ENCODE results near the gene NCOA3.
A peak's percentile ranks its signal among the peaks of the same experiment; 100 is the strongest.
"Not testable (repeated sequence)": the region's sequence is repeated elsewhere in the genome, so short reads cannot be mapped to it uniquely, and the experiment has no call there.

Gene NCOA3

DNA sequence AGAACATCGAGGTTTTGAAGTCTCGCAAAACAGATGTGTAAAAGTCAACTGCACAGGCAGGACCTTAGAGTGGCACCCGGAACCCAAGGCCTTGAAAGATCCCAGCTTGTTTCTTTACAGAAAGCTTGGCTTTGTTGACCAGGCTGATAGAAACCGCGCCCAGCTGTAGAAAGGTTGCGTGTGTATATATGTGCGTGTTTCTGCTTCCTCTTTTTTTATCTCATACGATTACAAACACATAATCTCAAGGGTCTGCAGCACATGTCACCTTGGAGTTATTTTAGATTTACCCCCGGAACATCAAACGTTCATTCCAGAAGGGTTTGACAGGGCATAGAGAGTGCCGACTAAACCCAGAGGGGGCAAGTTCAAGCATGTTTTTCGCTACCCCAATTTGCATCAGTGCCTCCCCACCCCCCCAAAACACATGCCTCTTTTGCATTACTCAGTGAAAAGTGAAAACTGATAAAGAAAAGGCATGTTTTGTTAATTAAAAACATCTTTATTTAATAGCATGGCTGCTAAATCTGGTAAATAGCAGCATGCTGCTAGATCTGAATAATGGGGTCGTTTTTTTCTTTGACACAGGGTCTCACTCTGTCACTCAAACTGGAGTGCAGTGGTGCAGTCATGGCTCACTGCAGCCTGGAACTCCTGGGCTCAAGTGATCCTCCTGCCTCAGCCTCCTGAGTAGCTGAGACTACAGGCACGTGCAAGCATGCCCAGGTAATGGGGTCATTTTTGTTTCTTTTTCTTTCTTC, 33.2 kb upstream of the NCOA3 start:
- no peak for DNase-seq (ENCODE audit: low read depth)

DNA sequence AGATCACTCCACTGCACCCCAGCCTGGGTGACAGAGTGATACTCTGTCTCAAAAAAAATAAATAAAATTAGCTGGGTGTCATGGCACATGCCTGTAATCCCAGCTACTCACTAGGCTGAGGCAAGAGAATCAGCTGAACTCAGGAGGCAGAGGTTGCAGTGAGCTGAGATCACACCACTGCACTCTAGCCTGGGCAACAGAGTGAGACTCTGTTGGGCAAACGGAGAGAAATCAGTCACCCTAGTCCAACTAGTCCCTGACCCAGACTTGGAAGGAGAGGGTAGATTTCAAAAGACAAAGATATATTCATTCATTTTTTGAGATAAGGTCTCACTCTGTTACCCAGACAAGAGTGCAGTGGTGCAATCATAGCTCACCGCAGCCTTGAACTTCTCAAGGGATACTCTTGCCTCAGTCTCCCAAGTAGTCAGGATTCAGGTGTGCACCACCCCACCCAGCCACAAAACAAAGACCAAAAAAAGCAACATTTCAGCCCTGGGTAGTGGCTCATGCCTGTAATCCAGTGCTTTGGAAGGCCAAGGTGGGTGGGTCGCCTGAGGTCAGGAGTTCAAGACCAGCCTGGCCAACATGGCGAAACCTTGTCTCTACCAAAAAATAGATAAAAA, 26.2 kb upstream of the NCOA3 start:
- DNase-seq (ENCODE audit: low read depth) = no peak

DNA sequence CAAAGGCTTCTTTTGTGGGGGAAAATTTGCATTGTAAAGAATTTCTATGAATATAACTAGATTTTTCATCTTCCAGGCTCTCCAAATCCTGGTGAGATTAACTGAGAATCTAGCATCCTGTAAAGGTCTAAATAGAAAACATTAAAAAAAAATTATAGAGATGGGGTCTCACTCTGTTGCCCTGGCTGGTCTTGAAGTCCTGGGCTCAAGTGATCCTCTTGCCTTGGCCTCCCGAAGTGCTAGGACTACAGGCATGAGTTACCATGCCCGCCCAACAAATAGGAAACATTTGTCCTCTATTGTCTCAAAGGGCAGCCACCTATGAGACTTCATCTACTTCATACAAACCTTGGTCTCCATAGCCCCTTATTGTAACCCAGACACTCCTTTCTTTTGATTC, 25.2 kb upstream of the NCOA3 start:
- no peak for DNase-seq (ENCODE audit: low read depth)

DNA sequence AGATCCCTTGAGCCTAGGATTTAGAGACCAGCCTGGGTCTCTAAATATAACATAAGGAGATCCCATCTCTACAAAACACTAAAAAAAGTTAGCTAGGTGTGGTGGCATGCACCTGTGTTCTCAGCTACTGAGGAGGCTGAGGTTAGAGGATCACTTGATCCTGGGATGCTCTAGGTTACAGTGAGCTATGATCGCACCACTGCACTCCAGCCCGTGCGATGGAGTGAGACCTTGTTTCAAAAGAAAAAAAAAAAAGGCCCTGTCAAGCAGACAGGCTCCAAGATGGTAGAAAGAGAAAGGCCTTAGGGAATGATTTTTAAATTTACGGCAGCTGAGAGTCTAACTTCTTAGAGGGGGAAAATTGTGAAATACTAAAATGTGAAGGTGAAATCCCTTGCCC, 22.6 kb upstream of the NCOA3 start:
- DNase-seq (ENCODE audit: low read depth) = no peak

DNA sequence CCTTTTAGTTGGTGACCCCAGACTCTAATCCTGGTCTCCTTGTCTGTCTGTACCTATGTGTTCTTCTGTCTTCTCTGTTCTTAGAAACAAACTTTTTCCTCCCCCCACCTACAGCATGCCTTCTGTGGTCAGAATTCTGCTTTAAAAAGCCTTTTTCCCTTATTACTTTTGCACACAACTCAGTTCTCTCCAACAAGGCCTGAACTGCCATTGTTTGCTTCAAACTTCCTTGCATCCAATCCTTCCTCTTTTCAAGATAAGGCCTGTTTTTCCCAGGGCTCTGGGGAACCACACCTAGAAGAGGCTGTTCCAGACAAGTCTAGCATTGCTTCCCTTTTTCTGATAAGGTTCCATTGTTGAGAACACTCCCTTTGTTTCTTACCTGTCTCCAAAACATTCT, 22.2 kb upstream of the NCOA3 start:
- DNase-seq (ENCODE audit: low read depth) = no peak

DNA sequence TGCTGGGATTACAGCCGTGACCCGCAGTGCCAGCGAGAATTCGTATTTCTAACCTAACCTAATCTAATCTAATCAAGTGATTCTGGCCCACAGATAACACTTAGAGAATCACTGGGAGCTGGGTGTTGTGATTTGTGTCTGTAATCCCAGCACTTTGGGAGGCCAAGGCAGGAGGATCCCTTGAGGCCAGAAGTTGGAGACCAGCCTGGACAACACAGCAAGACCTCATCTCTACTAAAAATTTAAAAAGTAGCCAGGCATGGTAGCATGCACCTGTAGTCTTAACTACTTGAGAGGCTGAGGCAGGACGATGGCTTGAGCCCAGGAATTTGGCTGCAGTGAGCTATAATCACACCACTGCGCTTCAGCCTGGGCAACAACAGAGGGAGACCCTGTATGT, 21.4 kb upstream of the NCOA3 start:
- DNase-seq (ENCODE audit: low read depth) = no peak

DNA sequence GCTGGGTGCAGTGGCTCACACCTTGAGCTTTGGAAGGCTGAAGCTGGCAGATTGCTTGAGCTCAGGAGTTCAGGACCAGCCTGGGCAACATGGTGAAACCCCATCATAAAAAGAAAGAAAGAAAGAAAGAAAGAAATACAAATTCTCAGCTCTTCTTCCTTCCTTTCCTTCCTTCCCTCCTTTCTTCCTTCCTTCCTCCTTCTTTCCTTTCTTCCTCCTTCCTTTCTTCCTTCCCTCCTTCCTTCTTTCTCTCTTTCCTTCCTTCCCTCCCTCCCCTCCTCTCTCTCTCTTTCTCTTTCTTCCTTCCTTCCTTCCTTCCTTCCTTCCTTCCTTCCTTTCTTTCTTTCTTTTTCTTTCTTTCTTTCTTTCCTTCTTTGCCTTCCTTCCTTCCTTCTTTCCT, 21.0 kb upstream of the NCOA3 start:
- no peak for DNase-seq (ENCODE audit: low read depth)

DNA sequence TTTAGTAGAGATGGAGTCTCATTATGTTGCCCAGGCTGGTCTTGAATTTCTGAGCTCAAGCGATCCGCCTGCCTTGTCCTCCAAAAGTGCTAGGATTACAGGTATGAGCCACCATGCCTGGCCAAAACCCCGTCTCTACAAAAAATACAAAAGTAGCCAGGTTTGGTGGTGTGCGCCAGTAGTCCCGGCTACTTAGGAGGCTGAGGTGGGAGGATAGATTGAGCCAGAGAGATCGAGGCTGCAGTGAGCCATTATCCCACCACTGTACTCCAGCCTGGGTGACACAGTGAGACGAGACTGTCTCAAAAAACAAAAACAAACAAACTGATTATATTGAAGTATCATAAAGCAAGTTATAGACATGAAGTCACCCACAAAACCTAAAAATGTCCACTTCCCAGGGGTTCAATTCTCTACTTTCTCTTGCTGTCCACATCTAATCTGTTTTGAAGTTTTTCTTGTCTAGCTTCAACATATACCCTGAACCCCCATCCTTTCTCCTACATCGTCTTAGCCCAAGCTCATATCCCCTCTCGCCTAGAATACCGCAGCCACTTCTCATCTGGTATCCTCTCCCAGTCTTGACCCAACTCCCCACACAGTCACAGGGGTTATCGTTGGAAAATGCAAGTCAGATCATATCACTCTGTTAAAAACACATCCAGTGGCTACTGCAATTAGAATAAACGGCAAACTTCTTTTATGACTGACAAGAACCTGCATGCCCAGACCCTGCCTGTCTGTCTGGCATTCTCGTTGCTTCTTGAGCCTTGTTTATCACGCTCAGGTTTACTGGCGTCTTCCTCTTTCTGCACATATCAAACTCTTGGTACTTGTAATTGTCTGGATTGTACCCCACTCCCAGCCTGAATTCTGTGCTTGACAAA, 20.1 kb upstream of the NCOA3 start:
- DNase-seq (ENCODE audit: low read depth) = no peak

DNA sequence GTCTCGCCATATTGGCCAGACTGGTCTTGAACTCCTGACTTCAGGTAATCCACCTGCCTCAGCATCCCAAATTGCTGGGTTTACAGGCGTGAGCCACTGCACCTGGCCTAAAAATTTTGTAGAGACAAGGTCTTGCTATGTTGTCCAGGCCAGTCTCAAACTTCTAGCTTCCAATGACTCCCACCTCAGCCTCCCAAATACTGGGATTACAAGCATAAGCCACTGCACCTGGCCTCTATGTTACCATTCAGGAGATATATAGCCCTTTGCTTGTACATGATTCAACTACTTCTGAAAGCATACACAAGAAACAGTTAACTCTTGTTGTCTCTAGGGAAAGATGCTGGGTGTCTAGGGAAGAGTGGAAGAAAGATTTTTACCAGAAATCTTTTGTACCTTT, 19.0 kb upstream of the NCOA3 start:
- DNase-seq (ENCODE audit: low read depth) = no peak

DNA sequence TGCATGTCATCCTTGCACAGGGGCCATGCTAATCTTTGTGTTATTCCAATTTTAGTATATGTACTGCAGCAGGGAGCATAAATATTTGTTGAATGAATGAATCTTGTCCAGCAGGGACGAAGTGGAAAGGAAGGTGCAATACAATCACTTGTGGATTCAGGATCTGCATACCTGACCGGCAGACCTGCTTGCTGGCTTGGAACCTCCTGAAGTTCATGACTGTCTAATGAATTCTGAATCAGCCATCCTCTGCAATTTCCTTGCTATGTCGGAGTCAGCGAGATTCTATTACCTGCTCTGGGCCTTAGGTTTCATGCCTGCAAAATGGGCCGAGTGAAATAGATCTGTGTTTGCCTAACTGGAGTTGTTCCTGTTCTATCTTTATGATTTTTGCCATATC, 17.4 kb upstream of the NCOA3 start:
- no peak for DNase-seq (ENCODE audit: low read depth)

DNA sequence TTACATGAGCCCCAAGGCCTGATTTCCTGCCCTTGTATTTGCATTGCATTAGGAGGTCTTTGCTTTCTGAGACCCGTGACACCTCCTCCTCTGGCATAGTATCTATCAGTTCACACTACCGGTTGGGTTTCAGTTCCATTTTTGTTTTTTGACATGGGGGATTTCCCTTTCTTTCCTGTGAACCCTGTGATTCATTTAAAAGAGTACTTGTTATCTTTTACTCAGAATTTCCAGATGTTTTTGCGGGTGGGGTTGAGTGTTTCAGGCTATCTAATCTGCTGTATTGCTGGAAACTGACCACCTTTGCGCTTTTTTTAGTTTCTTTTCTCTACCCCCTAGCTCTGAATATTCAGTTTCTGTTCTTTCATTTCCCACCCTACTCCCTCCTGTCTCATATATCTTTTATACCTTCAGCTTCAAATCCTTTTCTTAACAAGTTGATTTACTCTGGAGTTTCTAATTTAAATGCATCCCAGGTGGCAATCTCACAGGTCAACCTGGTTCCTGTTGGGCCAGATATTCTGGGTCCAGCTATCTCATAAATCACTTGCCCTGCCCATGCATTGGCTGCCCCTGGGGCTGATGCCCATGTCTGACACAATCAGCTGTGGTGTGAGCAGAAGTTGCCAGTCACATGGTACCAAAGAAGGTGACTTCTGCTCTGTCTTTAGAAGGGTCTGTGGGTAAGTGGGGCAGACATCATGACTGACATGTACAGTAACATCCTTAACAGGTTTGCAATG, 14.3 kb upstream of the NCOA3 start:
- DNase-seq (ENCODE audit: low read depth) = peak; percentile 58

DNA sequence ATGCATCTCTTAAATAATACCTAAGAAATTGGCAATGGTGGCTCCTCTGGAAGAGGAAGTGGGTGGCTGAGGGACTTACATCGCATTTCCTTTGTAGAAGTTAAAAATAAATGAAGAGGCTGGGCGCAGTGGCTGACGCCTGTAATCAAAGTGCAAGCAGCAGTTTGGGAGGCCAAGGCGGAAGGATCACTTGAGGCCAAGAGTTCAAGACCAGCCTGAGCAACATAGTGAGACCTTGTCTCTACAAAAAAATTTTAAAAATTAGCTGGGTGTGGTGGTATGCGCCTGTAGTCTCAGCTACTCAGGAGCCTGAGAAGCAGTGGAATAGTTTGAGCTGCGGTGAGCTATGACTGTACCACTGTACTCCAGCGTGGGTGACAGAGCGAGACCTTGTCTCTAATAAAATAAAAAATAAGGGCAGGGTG, 12.2 kb upstream of the NCOA3 start:
- DNase-seq (ENCODE audit: low read depth) = no peak

DNA sequence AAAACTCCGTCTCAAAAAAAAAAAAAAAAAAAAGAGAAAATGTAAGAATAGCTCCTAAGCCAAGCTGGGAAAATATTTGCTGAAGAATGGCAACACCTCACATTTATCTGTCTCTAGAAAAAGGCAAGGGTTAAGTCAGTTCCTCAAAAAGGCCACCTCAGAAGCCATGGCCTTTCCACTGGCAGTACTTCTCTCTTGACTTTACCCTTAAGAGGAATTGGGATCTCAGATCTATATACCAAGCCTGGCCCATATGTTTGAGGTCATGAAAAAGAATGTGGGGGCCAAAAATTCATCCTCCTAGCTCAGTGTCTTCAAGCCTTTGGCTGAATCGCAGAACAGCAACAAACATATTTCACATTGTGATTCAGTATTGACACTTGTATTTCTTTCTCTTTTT, 10.9 kb upstream of the NCOA3 start:
- DNase-seq (ENCODE audit: low read depth) = no peak

DNA sequence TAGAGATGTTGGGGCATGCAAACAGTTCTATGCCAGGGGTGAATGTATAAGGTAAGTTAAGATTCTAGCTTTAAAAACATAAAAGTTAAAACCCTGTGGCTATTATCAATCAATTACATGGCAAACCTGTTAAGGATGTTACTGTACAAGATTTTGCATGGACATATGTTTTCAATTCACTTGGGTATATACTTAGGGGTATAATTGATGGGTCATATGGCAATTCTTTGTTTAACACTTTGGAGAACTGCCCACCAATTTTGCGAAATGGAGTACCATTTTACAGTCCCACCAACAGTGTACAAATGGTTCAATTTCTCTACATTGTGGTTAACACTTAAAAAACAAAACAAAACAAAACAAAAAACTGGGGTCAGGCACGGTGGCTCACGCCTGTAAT, 9.4 kb upstream of the NCOA3 start:
- DNase-seq (ENCODE audit: low read depth) = no peak

DNA sequence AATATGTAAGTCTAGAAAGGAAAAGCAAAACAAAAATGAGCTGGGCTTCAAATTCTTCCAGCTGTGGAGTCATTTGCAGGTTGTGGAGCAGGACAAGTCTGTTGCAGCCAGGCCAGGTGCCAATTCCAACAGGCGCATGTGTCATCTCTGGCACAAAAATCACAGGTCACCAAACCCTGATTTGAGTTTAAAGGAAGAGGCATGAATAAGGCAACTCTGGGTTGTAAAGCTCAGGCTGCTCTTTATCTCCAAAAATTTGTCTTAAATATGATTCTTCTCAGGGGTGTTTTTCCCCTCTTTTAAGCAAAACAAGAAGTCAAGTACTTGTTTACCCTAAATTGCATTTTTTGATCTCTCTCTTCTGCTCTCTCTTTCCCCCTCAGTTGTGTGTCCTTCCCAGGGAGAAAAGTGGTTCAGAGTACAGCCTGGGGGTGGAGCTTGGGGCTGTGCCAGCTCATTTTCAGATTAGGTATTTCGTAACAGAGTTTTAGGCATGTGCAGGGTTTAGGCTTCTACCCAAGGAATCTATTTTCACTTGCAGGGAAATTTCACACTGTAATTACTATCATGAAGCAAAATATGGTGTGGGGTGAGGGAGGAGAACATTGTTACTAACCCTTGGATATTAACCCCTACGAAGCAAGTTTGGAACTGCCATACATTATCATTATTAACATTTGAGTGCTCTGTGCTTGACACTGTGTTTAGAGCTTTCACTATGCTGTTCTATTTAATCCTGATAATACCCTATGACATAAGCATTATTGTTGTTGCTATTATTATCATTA, 8.3 kb upstream of the NCOA3 start:
- peak; percentile 56 for DNase-seq (ENCODE audit: low read depth)

DNA sequence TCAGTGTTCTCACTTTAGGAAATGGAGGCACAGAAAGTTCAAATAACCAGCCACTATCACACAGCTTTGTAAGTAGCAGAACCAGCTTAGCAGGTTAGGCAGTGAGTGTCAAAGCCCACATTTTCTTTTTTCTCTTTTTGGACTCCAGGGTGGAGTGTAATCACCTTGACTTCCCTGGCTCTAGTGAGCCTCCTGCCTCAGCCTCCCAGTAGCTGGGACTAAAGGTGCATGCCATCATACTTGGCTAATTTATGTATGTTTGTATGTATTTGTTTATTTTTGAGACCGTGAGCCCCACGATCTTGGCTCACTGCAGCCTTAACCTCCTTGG, 7.8 kb upstream of the NCOA3 start:
- no peak for DNase-seq (ENCODE audit: low read depth)

DNA sequence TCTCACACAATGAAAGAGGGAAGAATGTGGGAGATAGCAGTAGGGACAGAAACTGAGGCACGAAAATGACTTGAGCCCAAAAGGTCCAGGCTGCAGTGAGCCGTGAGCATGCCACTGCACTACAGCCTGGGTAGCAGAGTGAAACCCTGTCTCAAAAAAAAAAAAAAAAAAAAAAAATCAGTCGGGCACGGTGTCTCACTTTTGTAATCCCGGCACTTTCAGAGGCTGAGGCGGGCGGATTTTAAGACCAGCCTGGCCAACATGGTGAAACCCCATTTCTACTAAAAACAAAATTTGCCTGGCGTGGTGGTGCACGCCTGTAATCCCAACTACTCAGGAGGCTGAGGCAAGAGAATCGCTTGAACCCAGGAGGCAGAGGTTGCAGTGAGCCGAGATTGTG, 7.1 kb upstream of the NCOA3 start:
- not testable (repeated sequence) for DNase-seq (ENCODE audit: low read depth)

DNA sequence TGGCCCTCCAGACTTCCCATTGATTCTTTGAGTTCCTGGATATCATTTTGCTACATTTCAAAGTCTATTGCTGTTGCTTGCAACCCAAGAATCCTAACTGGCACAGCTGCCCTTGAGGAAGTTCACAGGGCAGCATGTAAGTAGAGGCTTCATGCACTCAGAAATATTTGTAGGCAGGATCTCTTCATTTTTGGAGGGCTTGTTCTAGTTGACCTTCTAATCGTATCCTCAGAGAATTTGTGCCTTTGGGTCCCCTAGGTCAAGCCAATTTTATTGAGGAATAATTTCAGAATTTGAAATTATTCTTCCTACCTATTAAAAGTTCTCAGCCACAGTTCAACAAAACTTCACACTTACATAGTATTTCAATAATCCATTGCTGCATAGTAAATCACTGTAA, 5.6 kb upstream of the NCOA3 start:
- no peak for DNase-seq (ENCODE audit: low read depth)

DNA sequence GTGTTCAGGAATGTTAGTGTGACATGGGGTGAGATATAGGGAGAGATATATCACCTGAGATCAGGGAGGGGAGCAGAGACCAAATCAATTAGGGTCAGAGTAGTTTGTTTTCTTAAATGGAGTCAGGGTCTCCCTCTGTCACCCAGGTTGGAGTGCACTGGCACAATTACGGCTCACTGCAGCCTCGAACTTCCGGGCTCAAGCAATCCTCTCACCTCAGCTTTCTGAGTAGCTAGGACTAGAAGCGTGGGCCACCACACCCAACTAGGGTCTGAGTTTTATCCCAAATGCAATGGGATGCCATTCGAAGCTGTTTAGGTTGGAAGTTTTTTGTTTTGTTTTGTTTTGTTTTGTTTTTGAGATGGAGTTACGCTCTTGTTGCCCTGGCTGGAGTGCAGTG, 3.1 kb upstream of the NCOA3 start:
- no peak for DNase-seq (ENCODE audit: low read depth)

DNA sequence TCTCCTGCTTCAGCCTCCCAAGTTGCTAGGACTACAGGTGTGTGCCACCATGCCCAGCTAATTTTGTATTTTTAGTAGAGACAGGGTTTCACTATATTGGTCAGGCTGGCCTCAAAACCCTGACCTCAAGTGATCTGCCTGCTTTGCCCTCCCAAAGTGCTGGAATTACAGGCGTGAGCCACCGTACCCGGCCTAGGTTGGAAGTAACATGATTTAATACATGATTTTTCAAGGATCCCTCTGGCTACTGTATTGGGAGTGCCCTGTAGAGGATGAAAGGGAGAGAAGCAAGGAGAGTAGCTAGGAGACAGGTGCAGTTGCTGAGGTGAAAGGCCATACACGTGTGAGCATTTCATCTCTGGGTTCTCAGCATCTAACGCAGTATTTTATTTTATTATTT, 2.6 kb upstream of the NCOA3 start:
- no peak for DNase-seq (ENCODE audit: low read depth)

DNA sequence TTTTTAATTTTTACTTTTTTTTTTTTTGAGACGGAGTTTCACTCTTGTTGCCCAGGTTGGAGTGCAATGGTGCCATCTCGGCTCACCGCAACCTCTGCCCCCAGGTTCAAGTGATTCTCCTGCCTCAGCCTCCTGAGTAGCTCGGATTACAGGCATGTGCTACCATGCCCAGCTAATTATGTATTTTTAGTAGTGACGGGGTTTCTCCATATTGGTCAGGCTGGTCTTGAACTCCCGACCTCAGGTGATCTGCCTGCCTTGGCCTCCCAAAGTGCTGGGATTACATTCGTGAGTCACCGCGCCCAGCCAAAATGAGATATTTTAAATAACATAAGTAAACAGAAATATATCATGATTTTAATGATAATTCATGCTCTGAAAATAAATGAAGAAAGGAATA, 1.6 kb upstream of the NCOA3 start:
- DNase-seq (ENCODE audit: low read depth) = not testable (repeated sequence)

DNA sequence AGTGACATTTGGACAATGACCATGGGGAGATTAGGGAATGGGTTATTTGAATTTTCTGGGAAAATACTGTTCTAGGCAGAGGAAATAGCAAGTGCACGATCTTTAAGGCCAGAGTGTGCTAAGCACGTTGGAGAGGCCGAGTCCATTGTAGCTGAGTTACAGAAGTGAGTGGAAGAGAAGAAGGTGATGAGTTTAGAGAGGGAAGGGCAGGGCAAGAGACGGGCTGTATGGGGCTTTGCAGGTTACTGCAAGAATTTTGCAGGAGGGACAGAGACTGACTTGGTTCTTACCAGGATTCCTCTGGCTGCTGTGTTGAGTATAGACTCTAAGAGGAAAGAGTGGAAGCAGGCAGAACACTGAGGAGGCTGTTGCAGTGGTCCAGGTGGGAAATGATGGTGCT, 1.1 kb upstream of the NCOA3 start:
- DNase-seq (ENCODE audit: low read depth) = no peak
